Suprapubic skin (tissue), 4 donors: ENCODE data around the gene ARHGEF12. TPM values are rescaled to one million over a fixed set of nuclear protein-coding genes. Genes with fewer than 3 reads are reported as not detected.

Experiments
- DNase-seq, 2 donors: peaks; one replicate each; pipeline ENCODE4 v3.0.0-alpha.2; 2019; ENCODE audit warnings: low spot score in 2 of 2
- H3K27ac ChIP-seq: fragments of 200-600 bp; sonication (generic); one replicate; pipeline ENCODE4 v1.5.1; 2019
- H3K27me3 ChIP-seq: fragments of 200-600 bp; sonication (generic); one replicate; pipeline ENCODE4 v1.5.1; 2019
- H3K36me3 ChIP-seq: fragments of 200-600 bp; sonication (generic); one replicate; pipeline ENCODE4 v1.5.1; 2019
- H3K4me1 ChIP-seq: fragments of 200-600 bp; sonication (generic); one replicate; pipeline ENCODE4 v1.5.1; 2019
- H3K4me3 ChIP-seq: fragments of 200-600 bp; sonication (generic); one replicate; pipeline ENCODE4 v1.5.1; 2019; ENCODE audit warnings: mild to moderate bottlenecking
- H3K9me3 ChIP-seq: fragments of 200-600 bp; sonication (generic); one replicate; pipeline ENCODE4 v1.5.1; 2019
- EP300 ChIP-seq: sonication (generic); formaldehyde crosslinking; IDR thresholded peaks from one replicate; pipeline ENCODE4 v1.6.1; 2017; ENCODE audit warnings: antibody characterized with exemption
- POLR2A ChIP-seq, 2 donors: fragments of 450-650 bp; IDR thresholded peaks; one replicate each; pipeline ENCODE4 v1.6.1; 2017; ENCODE audit warnings: antibody characterized with exemption in 2 of 2, mild to moderate bottlenecking in 2 of 2, moderate library complexity in 2 of 2
- POLR2AphosphoS5 ChIP-seq, 3 donors: sonication (generic); formaldehyde crosslinking; IDR thresholded peaks; one replicate each; pipeline ENCODE4 v1.6.1; 2017; ENCODE audit warnings: antibody characterized with exemption in 3 of 3
- WGBS: methylation state at CpG from one replicate; pipeline ENCODE4 v1.1.5; 2018; 5-methylcytosine and 5-hydroxymethylcytosine counted together
- total RNA-seq, 4 donors: library from RNA; depleted of rRNA; stranded (reverse); fragments of >200 nt; gene quantifications; one replicate each; pipeline ENCODE4 v1.1.0, GENCODE V29; 2016
- TF ChIP-seq, protein P1 (sequence below), 2 donors: fragments of 200-600 bp in 1 of 2; fragments of 450-650 bp in 1 of 2; sonication (generic) in 1 of 2; IDR thresholded peaks; one replicate each; pipeline ENCODE4 v1.5.1; 2016 to 2019; ENCODE audit warnings: antibody characterized with exemption in 2 of 2, mild to moderate bottlenecking in 1 of 2, moderate library complexity in 1 of 2

The ARHGEF12 gene
- total RNA-seq, 4 donors from 2014 or later: 107 to 222 (median 138) TPM

DNA sequence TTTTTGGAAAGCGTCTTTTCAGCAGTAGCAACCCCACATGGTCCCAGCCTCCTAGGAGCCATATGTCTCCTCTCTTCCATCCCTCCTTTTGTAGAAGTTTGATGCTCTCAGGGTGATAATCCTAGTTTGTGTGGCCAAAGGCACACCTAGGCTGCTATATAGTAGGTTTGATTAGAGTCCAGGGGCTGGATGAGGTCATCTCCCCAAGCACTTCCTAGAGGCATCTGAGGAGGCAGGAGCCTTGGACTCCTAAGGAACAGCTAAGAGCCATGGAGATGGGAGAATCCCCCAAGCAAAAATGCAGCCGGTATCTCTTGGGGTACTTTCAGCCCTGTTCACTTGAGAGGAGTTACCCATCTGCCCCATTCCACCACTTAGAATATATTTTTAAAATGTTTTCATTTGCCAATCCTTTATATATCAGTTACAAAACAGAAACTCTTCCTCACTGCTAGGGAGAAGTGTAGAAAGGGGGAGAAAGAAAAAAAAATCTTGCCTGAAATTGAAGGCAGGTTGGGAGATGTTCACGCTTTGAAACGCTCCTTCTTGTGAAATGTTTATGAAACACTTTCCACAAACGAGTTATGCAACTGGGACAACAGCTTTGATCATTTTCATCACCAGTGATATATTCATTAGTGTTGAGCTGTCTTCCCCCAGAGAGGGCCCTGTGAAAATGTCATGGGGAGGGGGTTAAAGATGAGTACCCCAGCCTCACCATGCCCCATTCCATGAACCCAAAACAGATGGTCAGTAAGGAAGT lies 43.0 kb upstream of the ARHGEF12 start:
- 44% methylated on average over 5 of the region's 5 CpGs for WGBS

DNA sequence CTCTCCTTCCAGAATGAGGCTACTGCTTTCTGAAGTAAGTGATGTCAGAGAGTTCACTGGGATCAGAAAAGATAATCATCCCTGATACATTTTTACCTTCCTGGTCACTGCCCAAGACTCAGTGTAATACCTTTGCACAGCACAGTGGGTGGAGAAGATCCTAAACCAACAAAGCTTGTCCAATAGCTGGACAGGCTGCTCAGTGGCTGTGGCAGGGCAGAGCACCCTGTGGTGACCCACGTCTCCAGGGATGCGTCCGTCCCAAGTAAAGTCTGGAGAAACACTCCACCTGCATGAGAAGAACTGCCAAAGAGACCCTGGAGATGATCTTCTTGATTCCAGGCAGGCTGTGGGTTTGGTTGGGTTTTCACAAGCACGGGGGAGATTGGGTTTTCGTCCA lies 42.1 kb upstream of the ARHGEF12 start:
- no peaks in the 10 kb centered on the region for H3K36me3 ChIP-seq
- H3K9me3 ChIP-seq: no peaks in the 10 kb centered on the region
- H3K4me1 ChIP-seq: peaks cover 43% of the 10 kb centered on the region
- no peaks in the 10 kb centered on the region for H3K27me3 ChIP-seq
- no peak overlapping the region for H3K4me3 ChIP-seq
- 59% methylated on average over 5 of the region's 5 CpGs for WGBS
- DNase-seq: no peak
- TF ChIP-seq, protein P1, sequence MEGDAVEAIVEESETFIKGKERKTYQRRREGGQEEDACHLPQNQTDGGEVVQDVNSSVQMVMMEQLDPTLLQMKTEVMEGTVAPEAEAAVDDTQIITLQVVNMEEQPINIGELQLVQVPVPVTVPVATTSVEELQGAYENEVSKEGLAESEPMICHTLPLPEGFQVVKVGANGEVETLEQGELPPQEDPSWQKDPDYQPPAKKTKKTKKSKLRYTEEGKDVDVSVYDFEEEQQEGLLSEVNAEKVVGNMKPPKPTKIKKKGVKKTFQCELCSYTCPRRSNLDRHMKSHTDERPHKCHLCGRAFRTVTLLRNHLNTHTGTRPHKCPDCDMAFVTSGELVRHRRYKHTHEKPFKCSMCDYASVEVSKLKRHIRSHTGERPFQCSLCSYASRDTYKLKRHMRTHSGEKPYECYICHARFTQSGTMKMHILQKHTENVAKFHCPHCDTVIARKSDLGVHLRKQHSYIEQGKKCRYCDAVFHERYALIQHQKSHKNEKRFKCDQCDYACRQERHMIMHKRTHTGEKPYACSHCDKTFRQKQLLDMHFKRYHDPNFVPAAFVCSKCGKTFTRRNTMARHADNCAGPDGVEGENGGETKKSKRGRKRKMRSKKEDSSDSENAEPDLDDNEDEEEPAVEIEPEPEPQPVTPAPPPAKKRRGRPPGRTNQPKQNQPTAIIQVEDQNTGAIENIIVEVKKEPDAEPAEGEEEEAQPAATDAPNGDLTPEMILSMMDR (IDR thresholded peaks at IDR 0.05): no peak
- TF ChIP-seq POLR2AphosphoS5 (IDR thresholded peaks at IDR 0.05) (no peak), EP300 (no peak), POLR2A (IDR thresholded peaks at IDR 0.05) (no peak)
- H3K27ac ChIP-seq: peak overlapping the region; percentile 75

More for the DNA sequence above, 43.0 kb upstream of the ARHGEF12 start:
- H3K27me3 ChIP-seq: no peaks in the 10 kb centered on the region
- no peak for DNase-seq
- TF ChIP-seq POLR2A (IDR thresholded peaks at IDR 0.05) (no peak), POLR2AphosphoS5 (IDR thresholded peaks at IDR 0.05) (no peak), EP300 (no peak)
- TF ChIP-seq, protein P1 (IDR thresholded peaks at IDR 0.05): no peak
- peak overlapping the region; percentile 75 for H3K27ac ChIP-seq
- peaks cover 40% of the 10 kb centered on the region for H3K4me1 ChIP-seq
- no peak overlapping the region for H3K4me3 ChIP-seq
- no peaks in the 10 kb centered on the region for H3K9me3 ChIP-seq
- no peaks in the 10 kb centered on the region for H3K36me3 ChIP-seq

DNA sequence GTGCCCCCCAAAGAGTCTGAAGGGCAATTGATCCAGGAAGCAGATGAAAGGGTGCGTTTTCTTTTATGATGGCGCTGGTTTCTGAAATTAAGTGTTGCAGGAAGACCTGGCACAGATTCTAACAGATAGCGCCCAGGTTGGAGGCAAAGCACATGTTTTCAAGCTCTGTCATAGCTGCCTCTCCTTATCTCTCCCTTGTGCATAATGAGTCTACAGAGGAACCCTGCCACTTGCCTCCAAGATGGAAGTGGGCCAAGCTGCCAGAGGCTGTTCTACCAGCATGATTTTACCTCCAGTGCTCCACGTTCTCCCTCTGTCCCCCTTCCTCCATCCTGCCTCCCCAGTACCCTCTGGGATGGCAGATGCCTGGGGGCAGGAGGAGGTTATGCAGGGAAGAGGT lies 41.1 kb upstream of the ARHGEF12 start:
- Histone ChIP-seq H3K27me3 (no peaks in the 10 kb centered on the region), H3K36me3 (no peaks in the 10 kb centered on the region), H3K27ac (peak overlapping the region; percentile 75), H3K9me3 (no peaks in the 10 kb centered on the region), H3K4me1 (peaks cover 48% of the 10 kb centered on the region), H3K4me3 (no peak overlapping the region)
- 33% methylated on average over 4 of the region's 4 CpGs for WGBS
- no peak for DNase-seq
- TF ChIP-seq, protein P1 (IDR thresholded peaks at IDR 0.05): no peak
- peak in 1 of 3 donors; percentile 33 for TF ChIP-seq POLR2AphosphoS5 (IDR thresholded peaks at IDR 0.05)

DNA sequence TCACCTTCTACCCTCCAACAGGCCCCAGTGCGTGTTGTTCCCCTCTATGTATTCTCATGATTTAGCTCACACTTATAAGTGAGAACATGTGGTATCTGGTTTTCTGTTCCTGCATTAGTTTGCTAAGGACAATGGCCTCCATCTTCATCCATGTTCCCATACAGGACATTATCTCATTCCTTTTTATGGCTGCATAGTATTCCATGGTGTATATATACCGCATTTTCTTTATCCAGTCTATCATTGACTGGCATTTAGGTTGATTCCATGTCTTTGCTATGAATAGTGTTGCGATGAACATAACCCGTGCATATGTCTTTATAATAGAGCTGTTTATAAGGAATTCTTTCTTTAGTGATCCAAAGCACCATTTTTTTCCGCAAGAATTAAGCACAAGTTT lies 39.7 kb upstream of the ARHGEF12 start:
- 93% methylated on average over 5 of the region's 5 CpGs for WGBS
- Histone ChIP-seq H3K4me3 (no peak overlapping the region), H3K36me3 (no peaks in the 10 kb centered on the region), H3K4me1 (peaks cover 62% of the 10 kb centered on the region), H3K9me3 (no peaks in the 10 kb centered on the region), H3K27me3 (no peaks in the 10 kb centered on the region), H3K27ac (no peak overlapping the region)
- TF ChIP-seq EP300 (no peak), POLR2AphosphoS5 (IDR thresholded peaks at IDR 0.05) (no peak), POLR2A (IDR thresholded peaks at IDR 0.05) (no peak)
- TF ChIP-seq, protein P1 (IDR thresholded peaks at IDR 0.05): no peak
- DNase-seq: no peak

DNA sequence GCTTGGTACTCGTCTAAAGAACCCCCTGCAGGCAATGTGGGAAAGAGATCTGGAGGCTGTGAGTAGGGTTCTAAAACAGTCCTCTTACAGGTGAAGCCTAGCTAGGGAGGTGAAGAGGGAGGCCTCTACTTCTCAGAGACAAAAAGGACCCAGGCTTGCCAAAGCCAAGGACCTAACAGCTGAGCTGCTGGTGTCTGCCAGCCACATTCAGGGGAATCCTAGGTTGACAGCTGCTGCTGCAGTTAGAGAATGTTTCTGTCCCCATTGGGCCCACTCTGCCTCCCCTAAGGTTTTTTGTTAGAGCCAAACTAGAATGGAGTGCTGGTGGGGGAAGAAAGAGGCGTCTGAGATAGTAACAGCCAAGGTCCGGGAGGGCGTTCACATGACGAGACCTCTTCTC lies 37.8 kb upstream of the ARHGEF12 start:
- no peak for DNase-seq
- Histone ChIP-seq H3K4me3 (no peak overlapping the region), H3K9me3 (no peaks in the 10 kb centered on the region), H3K27ac (no peak overlapping the region), H3K27me3 (no peaks in the 10 kb centered on the region), H3K36me3 (no peaks in the 10 kb centered on the region), H3K4me1 (peaks cover 64% of the 10 kb centered on the region)
- WGBS: 83% methylated on average over 5 of the region's 5 CpGs
- TF ChIP-seq POLR2AphosphoS5 (IDR thresholded peaks at IDR 0.05): no peak
- TF ChIP-seq EP300: no peak
- TF ChIP-seq, protein P1 (IDR thresholded peaks at IDR 0.05): no peak
- no peak for TF ChIP-seq POLR2A (IDR thresholded peaks at IDR 0.05)
